Right atrium auricular region (tissue), 2 donors: ENCODE measurements around the gene TTLL8. TPM values are rescaled to one million over a fixed set of nuclear protein-coding genes. Genes with fewer than 3 reads are reported as not detected.

Source experiments
- DNase-seq: peaks from one replicate; pipeline ENCODE4 v3.0.0-alpha.2; 2019; ENCODE audit warnings: low spot score
- H3K27ac ChIP-seq, 2 donors: fragments of 200-600 bp; sonication (generic); 1 replicate in 1 of 2; 2 replicates in 1 of 2; pipeline ENCODE4 v1.5.1; 2016 to 2019
- H3K27me3 ChIP-seq, 2 donors: fragments of 200-600 bp; sonication (generic); one replicate each; pipeline versions ENCODE4 v1.5.1 to v1.6.0; 2017 to 2019
- H3K36me3 ChIP-seq: fragments of 200-600 bp; sonication (generic); one replicate; pipeline ENCODE4 v1.5.1; 2016
- H3K4me1 ChIP-seq, 2 donors: fragments of 200-600 bp; sonication (generic); one replicate each; pipeline versions ENCODE4 v1.5.1 to v1.6.0; 2017 to 2019
- H3K4me3 ChIP-seq, 2 donors: fragments of 200-600 bp; sonication (generic); 1 replicate in 1 of 2; 2 replicates in 1 of 2; pipeline ENCODE4 v1.5.1; 2017 to 2019; ENCODE audit warnings: mild to moderate bottlenecking in 1 of 2, moderate library complexity in 1 of 2
- H3K9me3 ChIP-seq, 2 donors: fragments of 200-600 bp; sonication (generic); one replicate each; pipeline ENCODE4 v1.5.1; 2019
- CTCF ChIP-seq, 2 donors: fragments of 200-600 bp; sonication (generic); IDR thresholded peaks; one replicate each; pipeline ENCODE4 v1.5.1; 2019; ENCODE audit warnings: antibody characterized with exemption in 2 of 2
- total RNA-seq, 2 donors: library from RNA; depleted of rRNA; stranded (reverse); fragments of >200 nt; gene quantifications; one replicate each; pipeline ENCODE4 v1.1.0, GENCODE V29; 2016

TTLL8 gene
- total RNA-seq, 2 donors from 2014 or later, result not detected

GRCh38 chr22:50027639-50028537 lies 30.2 kb downstream of the TTLL8 start:
- Histone ChIP-seq H3K27ac (no peak overlapping the region), H3K9me3 (no peaks in the 10 kb centered on the region), H3K27me3 (no peaks in the 10 kb centered on the region), H3K4me3 (no peak overlapping the region), H3K4me1 (peaks cover 0 to 11% of the 10 kb centered on the region in 2 donors), H3K36me3 (no peaks in the 10 kb centered on the region)
- DNase-seq, result no peak
- no peak for TF ChIP-seq CTCF (IDR thresholded peaks at IDR 0.05)

- no peak overlapping the region for H3K27ac ChIP-seq
- H3K36me3 ChIP-seq, result no peaks in the 10 kb centered on the region
- no peaks in the 10 kb centered on the region for H3K27me3 ChIP-seq
- no peak overlapping the region for H3K4me3 ChIP-seq
- TF ChIP-seq CTCF (IDR thresholded peaks at IDR 0.05), result no peak
- peaks cover 0 to 11% of the 10 kb centered on the region in 2 donors for H3K4me1 ChIP-seq
- no peak for DNase-seq
- no peaks in the 10 kb centered on the region for H3K9me3 ChIP-seq
Measured at GRCh38 chr22:50025993-50026392, 32.1 kb downstream of the TTLL8 start.

GRCh38 chr22:50022171-50022819 lies 35.8 kb downstream of the TTLL8 start:
- TF ChIP-seq CTCF (IDR thresholded peaks at IDR 0.05), result no peak
- no peaks in the 10 kb centered on the region for H3K36me3 ChIP-seq
- H3K9me3 ChIP-seq, result no peaks in the 10 kb centered on the region
- H3K4me3 ChIP-seq, result no peak overlapping the region
- no peak for DNase-seq
- no peaks in the 10 kb centered on the region for H3K4me1 ChIP-seq
- H3K27ac ChIP-seq, result no peak overlapping the region
- H3K27me3 ChIP-seq, result no peaks in the 10 kb centered on the region

GRCh38 chr22:50020606-50021005 lies 37.5 kb downstream of the TTLL8 start:
- TF ChIP-seq CTCF (IDR thresholded peaks at IDR 0.05), result no peak
- Histone ChIP-seq H3K9me3 (no peaks in the 10 kb centered on the region), H3K27me3 (no peaks in the 10 kb centered on the region)

GRCh38 chr22:50019316-50019715 lies 38.8 kb downstream of the TTLL8 start:
- TF ChIP-seq CTCF (IDR thresholded peaks at IDR 0.05), result no peak

More at GRCh38 chr22:50020606-50021005, 37.5 kb downstream of the TTLL8 start:
- no peaks in the 10 kb centered on the region for H3K36me3 ChIP-seq
- H3K4me3 ChIP-seq, result no peak overlapping the region
- no peaks in the 10 kb centered on the region for H3K4me1 ChIP-seq
- no peak overlapping the region for H3K27ac ChIP-seq
- no peak for DNase-seq

More at GRCh38 chr22:50019316-50019715, 38.8 kb downstream of the TTLL8 start:
- H3K27me3 ChIP-seq, result peaks cover 0 to 9% of the 10 kb centered on the region in 2 donors
- no peaks in the 10 kb centered on the region for H3K36me3 ChIP-seq
- H3K9me3 ChIP-seq, result no peaks in the 10 kb centered on the region
- peaks cover 0 to 7% of the 10 kb centered on the region in 2 donors for H3K4me1 ChIP-seq
- H3K27ac ChIP-seq, result no peak overlapping the region
- no peak overlapping the region for H3K4me3 ChIP-seq
- DNase-seq, result no peak
